Ovary (tissue), 7 donors: ENCODE data around the gene RMP24.

ENCODE experiments used
- DNase-seq, 5 donors: peaks; one replicate each; pipeline ENCODE4 v3.0.0-alpha.2; 2019 to 2020
- H3K27ac ChIP-seq, 2 donors: fragments of 200-600 bp; one replicate each; pipeline versions ENCODE4 v1.5.1 to v1.8.0; 2019 to 2022
- H3K27me3 ChIP-seq: fragments of 200-600 bp; one replicate; pipeline ENCODE4 v1.8.0; 2022
- H3K36me3 ChIP-seq: fragments of 200-600 bp; sonication (generic); one replicate; pipeline ENCODE4 v1.5.1; 2019
- H3K4me1 ChIP-seq: one replicate; pipeline ENCODE4 v1.8.1; 2013; ENCODE audit warnings: mild to moderate bottlenecking, moderate library complexity; ENCODE audit not compliant: insufficient read depth
- H3K4me3 ChIP-seq: fragments of 200-600 bp; sonication (generic); one replicate; pipeline ENCODE4 v1.5.1; 2017
- H3K9me3 ChIP-seq, 2 donors: fragments of 200-600 bp in 1 of 2; sonication (generic) in 1 of 2; one replicate each; pipeline versions ENCODE4 v1.5.1 to v1.8.1; 2013 to 2019; ENCODE audit warnings: mild to moderate bottlenecking in 1 of 2, moderate library complexity in 1 of 2
- CTCF ChIP-seq, 3 donors: fragments of 450-650 bp in 2 of 3; fragments of 200-600 bp in 1 of 3; IDR thresholded peaks; one replicate each; pipeline versions ENCODE4 v1.5.1 to v1.8.0; 2016 to 2022; ENCODE audit warnings: antibody characterized with exemption in 3 of 3, mild to moderate bottlenecking in 1 of 3
- EP300 ChIP-seq: sonication (generic); formaldehyde crosslinking; IDR thresholded peaks from one replicate; pipeline ENCODE4 v1.6.1; 2017; ENCODE audit warnings: antibody characterized with exemption
- POLR2A ChIP-seq: fragments of 450-650 bp; IDR thresholded peaks from one replicate; pipeline ENCODE4 v1.6.1; 2017; ENCODE audit warnings: antibody characterized with exemption, mild to moderate bottlenecking, moderate library complexity
- WGBS, 3 donors: extraction: QIAGEN DNeasy Blood & Tissue Kit in 1 of 3; methylation state at CpG; one replicate each; pipeline versions ENCODE4 v1.1.5 to v1.1.7; 2013 to 2017; 5-methylcytosine and 5-hydroxymethylcytosine counted together
- intact Hi-C, 4 donors: fragments of 100-400 bp; cut with DNase I; formaldehyde crosslinking; loops; one replicate each; pipeline versions ENCODE4 v1.11.0 to v1.15.1; 2022 to 2023
- donor health status: DM: no; HTN: no; CAD: no; lungs with moderate emphysema.
- donor health status: DM: no; HTN: no; CAD: no.
- donor health status: Bipolar disorder and iron deficiency.
- donor health status: DM: no; HTN: no; CAD: no.
- donor health status: DM: yes; HTN: yes; CAD: no.

The RMP24 gene

GRCh38 chr18:35972197-35973000 is at the start of gene RMP24:
Gene RMP24 (plus strand): TSS chr18:35972679.
- WGBS, 3 donors = 0 to 1% (median 1%) methylated on average over 59 to 73 of the region's 73 CpGs
- peak within 1 kb of the TSS; percentile 87 for H3K4me3 ChIP-seq

GRCh38 chr18:35923939-35924684 is 48.4 kb upstream of the RMP24 start:
- TF ChIP-seq EP300 (no peak), POLR2A (no peak), CTCF (IDR thresholded peaks at IDR 0.05) (no peak)
- Histone ChIP-seq H3K4me3 (no peak overlapping the region), H3K27ac (no peak overlapping the region), H3K36me3 (no peaks in the 10 kb centered on the region), H3K9me3 (no peaks in the 10 kb centered on the region), H3K4me1 (no peaks in the 10 kb centered on the region), H3K27me3 (no peaks in the 10 kb centered on the region)
- DNase-seq = no peak
- WGBS, 3 donors = 36 to 56% (median 44%) methylated on average over 4 of the region's 4 CpGs
- intact Hi-C loops = no loop called here

More at GRCh38 chr18:35972197-35973000, at the start of gene RMP24:
- no peak for TF ChIP-seq CTCF (IDR thresholded peaks at IDR 0.05)
- peak; percentile 24 for TF ChIP-seq POLR2A
- Histone ChIP-seq H3K9me3 (no peaks in the 10 kb centered on the region), H3K36me3 (no peaks in the 10 kb centered on the region), H3K27ac (peak within 1 kb of the TSS; percentile 60 to 86), H3K27me3 (no peaks in the 10 kb centered on the region), H3K4me1 (no peaks in the 10 kb centered on the region)
- DNase-seq = peak; percentile 91 to 97 (median 93)
- intact Hi-C loops = no loop called here

- H3K27me3 ChIP-seq = no peaks in the 10 kb centered on the region
- H3K36me3 ChIP-seq = no peaks in the 10 kb centered on the region
- no peak overlapping the region for H3K27ac ChIP-seq
- H3K4me3 ChIP-seq = no peak overlapping the region
- intact Hi-C loops = no loop called here
- no peaks in the 10 kb centered on the region for H3K9me3 ChIP-seq
- WGBS, 3 donors = 91 to 93% (median 92%) methylated on average over 11 of the region's 11 CpGs
- TF ChIP-seq POLR2A = no peak
- no peak for TF ChIP-seq EP300
- no peak for TF ChIP-seq CTCF (IDR thresholded peaks at IDR 0.05)
- H3K4me1 ChIP-seq = no peaks in the 10 kb centered on the region
- DNase-seq = no peak
Measured at GRCh38 chr18:35926884-35927283, 45.6 kb upstream of the RMP24 start.

- no peak overlapping the region for H3K27ac ChIP-seq
- no peak overlapping the region for H3K4me3 ChIP-seq
- H3K4me1 ChIP-seq = no peaks in the 10 kb centered on the region
- H3K36me3 ChIP-seq = no peaks in the 10 kb centered on the region
- DNase-seq = no peak
- no peaks in the 10 kb centered on the region for H3K27me3 ChIP-seq
- TF ChIP-seq EP300 (no peak), POLR2A (no peak), CTCF (IDR thresholded peaks at IDR 0.05) (no peak)
- 88 to 93% (median 88%) methylated on average over 3 of the region's 3 CpGs for WGBS, 3 donors
- H3K9me3 ChIP-seq = no peaks in the 10 kb centered on the region
- intact Hi-C loops = no loop called here
Measured at GRCh38 chr18:35927430-35927829, 45.0 kb upstream of the RMP24 start.
